Suppressor macrophage treated with lipopolysaccharide for 4 hours (primary cell): ENCODE data around the gene RAPSN.
A peak's percentile ranks its signal among the peaks of the same experiment; 100 is the strongest.

Experiments
- DNase-seq: peaks from one replicate; pipeline ENCODE4 v3.0.0-alpha.2; 2020

RAPSN gene

GRCh38 chr11:47464483-47464882 lies 15.5 kb upstream of the RAPSN start:
- no peak for DNase-seq

DNA sequence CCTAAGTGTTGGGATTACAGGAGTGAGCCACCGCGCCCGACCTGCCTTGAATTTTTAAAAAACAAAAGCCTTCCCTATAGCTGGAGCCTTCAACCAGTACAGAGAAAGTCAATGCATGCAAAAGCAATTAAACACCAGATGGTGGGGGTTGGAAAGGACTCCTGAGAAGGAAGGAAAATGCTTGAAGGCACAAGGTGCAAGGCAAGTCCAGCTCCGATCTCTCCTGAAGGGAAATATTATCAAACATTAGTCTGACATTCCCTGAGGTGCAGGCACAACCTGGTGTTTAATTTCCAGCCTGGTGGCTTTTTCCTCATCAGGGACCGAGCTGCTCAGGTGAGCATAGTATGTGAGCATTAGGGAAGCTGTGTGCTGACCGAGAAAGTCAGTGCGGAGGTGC lies 12.9 kb upstream of the RAPSN start:
- DNase-seq: no peak

- no peak for DNase-seq
Measured at GRCh38 chr11:47460571-47461235, 11.8 kb upstream of the RAPSN start.

GRCh38 chr11:47454258-47454671 lies 5.3 kb upstream of the RAPSN start:
- DNase-seq: peak; percentile 63

GRCh38 chr11:47453365-47453764 lies 4.4 kb upstream of the RAPSN start:
- no peak for DNase-seq

- DNase-seq: no peak
Measured at GRCh38 chr11:47451990-47452389, 3.1 kb upstream of the RAPSN start.

DNA sequence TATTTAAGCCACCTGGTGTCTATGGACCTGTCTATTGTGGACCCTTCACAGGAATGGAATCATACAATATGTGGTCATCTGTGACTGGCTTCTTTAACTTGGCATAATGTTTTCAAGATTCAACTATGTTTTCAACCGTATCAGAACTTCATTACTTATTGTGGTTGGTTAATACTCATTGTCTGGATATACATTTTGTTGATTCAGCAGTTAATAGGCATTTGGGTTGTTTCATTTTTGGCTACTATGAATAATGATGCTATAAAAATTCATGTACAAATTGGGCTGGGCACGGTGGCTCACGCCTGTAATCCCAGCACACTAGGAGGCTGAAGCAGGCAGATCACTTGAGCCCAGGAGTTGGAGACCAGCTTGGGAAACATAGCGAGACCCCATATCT lies 2.5 kb upstream of the RAPSN start:
- no peak for DNase-seq

DNA sequence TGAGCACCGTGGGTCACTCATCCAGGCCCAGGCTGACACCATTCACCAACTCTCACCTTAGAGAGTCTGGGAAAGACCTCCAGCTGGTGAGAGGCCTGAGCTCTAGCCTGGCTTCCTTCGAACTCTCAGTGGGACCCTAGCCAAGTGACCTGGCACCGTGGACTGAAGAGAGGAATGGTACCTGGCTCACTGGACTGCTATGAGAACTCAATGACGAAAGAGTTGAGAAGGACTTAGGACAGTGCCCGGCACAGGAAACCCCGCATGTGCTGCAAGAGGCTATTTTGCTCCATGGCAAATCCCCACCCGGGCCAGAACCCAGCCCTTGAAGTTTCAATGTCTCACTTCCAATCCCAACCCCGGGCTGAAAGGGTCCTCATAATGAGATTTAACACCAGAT lies 605 bp upstream of the RAPSN start:
- no peak for DNase-seq

- no peak for DNase-seq
Measured at GRCh38 chr11:47447906-47448305, 1.0 kb downstream of the RAPSN start.

DNA sequence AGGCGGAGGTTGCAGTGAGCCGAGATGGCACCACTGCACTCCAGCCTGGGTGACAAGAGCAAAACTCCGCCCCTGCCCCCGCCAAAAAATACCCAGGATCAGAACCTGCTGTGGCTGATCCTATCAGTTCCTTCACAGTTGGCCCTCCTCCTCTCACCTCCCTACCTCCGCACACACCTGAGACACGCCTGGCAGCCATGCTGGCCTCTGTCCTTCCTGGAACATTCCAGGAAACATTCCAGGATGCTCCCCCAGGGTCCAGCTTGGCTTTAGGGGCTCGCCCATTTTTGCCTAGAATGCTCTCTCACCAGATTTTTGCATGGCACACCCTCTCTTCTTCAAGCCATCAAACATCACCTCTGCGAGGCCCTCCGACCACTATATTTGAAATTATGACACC lies 2.1 kb downstream of the RAPSN start:
- no peak for DNase-seq

DNA sequence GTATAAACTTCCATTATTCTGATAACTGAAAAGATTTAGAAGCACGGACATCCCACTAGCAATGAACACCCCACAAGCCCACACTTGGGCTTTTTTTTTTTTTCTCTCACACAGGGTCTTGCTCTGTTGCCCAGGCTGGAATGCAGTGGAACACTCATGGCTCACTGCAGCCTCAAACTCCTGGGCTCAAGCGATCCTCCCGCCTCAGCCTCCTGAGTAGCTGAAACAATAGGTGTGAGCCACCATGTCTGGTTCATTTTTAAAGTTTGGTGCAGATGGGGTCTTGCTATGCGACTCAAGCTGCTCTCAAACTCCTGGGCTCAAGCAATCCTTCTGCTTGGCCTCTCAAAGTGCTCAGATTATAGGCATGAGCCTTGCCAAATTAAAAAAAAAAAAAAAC lies 3.1 kb downstream of the RAPSN start:
- no peak for DNase-seq

- DNase-seq: no peak
Measured at GRCh38 chr11:47443817-47444216, 5.1 kb downstream of the RAPSN start.

GRCh38 chr11:47443028-47443700 lies 5.8 kb downstream of the RAPSN start:
- DNase-seq: no peak

DNA sequence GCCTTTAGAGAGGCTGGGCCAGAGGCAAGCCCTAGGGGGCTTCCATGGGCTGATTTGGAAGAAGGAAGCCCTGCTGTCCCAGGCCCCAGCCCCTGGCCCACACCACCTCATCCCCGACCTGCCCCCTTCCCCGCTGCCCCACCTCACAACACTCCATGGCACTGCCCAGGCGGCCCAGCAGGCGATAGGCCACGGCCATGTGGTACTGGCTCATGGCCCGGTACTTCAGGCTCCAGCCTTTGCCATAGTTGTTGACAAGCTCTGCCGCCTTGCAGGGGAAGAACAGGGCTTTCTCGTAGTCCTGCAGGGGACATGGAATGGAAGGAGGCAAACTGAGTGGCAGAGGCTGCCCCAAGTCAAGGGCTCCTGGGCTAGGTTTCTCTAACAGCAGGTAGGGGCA lies 6.4 kb downstream of the RAPSN start:
- DNase-seq: no peak

- no peak for DNase-seq
Measured at GRCh38 chr11:47441421-47441820, 7.5 kb downstream of the RAPSN start.

- DNase-seq: no peak
Measured at GRCh38 chr11:47440054-47440476, 8.9 kb downstream of the RAPSN start.

DNA sequence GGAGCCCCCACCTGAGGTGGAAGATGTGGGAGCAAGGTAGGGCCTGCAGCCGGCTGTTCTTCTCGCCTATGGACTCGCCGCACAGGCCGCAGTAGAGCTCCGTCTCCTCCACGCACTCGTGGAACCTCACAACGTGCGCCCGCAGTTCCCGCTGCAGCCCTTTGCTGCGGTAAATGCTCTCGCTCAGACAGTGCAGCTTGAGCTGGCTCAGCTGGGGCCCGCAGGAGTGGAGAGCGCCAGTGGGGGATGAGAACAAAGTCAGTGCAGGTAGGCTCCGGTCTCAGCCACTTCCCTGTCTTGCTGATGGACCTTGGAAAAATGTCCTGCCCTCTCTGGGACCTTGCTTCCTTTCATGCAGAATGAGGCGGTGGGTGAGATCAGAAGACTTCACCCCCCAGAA lies 10.2 kb downstream of the RAPSN start:
- DNase-seq: no peak

DNA sequence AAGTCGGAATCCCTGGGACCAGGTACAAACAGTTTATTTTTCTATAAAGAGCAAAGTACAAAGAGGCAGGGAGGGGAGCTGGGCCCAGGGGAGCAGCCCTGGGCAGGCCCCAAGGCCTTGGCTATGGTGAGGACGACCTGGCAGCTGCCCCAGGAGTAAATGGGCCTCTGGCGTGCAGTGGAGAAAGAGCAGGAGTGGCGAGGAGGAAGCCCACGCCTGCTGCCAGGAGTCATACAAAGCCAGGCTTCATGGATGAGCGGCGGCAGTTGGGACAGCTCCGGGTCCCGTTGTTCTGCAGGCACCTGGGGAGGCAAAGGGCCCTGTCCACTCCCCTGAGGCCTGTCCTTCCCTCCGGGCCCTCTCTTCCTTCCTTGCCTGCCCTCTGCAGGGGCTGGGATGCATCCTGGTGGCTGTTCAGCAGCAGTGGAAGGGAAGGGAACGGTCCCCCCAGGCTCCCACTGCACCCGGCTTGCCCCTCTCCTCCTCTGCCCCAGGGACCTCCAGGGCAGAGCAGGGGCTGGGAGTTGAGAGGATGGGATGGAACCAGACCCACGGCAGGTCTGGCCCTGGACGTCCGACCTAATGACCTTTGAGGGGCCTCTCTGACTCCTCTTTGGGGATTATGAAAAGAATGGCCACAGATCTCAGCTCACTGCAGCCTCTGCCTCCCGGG lies 11.1 kb downstream of the RAPSN start:
- no peak for DNase-seq

GRCh38 chr11:47437218-47437745 lies 11.7 kb downstream of the RAPSN start:
- no peak for DNase-seq

GRCh38 chr11:47436726-47437125 lies 12.2 kb downstream of the RAPSN start:
- no peak for DNase-seq

DNA sequence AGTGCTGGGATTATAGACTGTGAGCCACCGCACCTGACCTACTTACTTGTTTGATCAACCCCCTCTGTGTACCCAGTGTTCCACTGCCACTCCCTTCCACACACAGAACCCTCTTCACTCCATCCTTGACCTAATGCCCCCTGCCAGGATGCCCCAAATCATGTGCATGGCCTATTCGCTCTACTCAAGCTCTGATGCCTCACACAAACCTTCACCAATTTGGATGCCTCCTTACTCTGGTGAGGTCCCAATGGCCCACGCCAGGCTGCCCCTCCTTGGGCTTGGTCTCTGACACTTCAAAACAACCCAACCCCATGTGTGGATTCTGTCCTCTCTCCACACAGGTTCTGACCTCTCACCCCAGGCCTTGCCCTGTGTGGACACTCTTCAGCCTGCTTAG lies 13.2 kb downstream of the RAPSN start:
- no peak for DNase-seq

DNA sequence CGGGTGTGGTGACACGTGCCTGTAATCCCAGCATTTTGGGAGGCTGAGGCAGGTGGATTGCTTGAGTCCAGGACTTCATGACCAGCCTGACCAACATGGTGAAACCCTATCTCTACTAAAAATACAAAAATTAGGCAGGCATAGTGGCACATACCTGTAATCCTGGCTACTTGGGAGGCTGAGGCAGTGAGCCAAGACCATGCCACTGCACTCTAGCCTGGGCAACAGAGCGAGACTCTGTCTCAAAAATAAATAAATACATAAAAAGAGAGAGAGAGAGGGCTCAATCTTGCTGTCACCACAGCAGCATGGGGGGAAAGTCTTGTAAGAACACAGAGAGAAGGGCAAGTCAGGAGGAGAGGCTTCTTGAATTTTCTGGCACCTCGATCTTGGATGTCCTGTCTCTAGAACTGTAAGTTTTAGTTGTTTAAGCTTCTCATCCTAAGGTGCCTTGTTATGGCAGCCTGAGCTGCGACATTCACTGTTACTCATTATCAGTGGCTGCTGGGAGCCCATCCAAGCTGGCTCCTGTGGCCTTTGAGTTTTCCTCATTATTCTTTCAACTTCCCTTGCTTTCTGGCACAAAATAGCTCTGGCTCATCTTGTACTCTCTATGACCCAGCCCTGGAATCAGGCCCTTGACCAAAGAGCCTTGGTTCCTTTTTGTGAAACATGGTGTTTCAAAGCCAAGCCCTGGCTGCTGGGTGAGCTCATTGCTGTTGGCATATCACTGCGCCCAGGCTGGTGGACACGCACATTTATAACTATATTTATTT lies 14.7 kb downstream of the RAPSN start:
- no peak for DNase-seq

DNA sequence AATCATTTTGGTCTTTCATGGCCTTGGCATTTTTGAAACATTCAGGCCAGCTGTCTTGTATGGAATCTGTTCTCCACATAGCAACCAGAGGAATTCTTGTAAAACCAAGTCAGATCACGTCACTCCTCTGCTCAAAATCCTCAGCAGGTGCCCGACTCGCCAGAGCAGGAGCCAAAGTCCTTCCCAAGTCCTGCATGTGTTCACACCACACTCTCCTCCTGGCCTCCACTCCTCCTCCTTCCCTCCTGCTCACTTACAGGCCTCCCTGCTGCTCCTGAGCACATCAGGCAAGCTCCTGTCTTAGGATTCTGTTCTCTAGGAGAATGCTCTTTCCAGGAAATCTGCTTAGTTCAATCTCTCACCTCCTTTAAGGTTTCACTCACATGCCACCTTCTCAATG lies 15.8 kb downstream of the RAPSN start:
- DNase-seq: no peak
